GM18951 (cell line): Measurements from ENCODE around the gene NUDT7.

Source experiments
- POLR2A ChIP-seq: IDR thresholded peaks from 4 replicates; pipeline ENCODE4 v1.6.1; 2011; ENCODE audit warnings: mild to moderate bottlenecking; ENCODE audit not compliant: insufficient read length, insufficient read depth; ENCODE audit errors: extremely low read depth
- in situ Hi-C: fragments of 300-500 bp; cut with MboI; formaldehyde crosslinking; loops from one replicate; pipeline ENCODE4 v1.12.0; 2022; ENCODE audit warnings: low sequenced_read_pairs, mixed read lengths, inconsistent platforms; ENCODE audit not compliant: unreplicated experiment

The NUDT7 gene

GRCh38 chr16:77744141-77744540 lies 21.8 kb downstream of the NUDT7 start:
- TF ChIP-seq POLR2A = no peak
- in situ Hi-C loops = no loop called here

GRCh38 chr16:77745972-77746371 lies 23.7 kb downstream of the NUDT7 start:
- TF ChIP-seq POLR2A = no peak
- in situ Hi-C loops = no loop called here

GRCh38 chr16:77748421-77749005 lies 26.2 kb downstream of the NUDT7 start:
- in situ Hi-C loops = no loop called here

GRCh38 chr16:77749415-77749814 lies 27.1 kb downstream of the NUDT7 start:
- in situ Hi-C loops = no loop called here
- no peak for TF ChIP-seq POLR2A

More at GRCh38 chr16:77748421-77749005, 26.2 kb downstream of the NUDT7 start:
- no peak for TF ChIP-seq POLR2A

- TF ChIP-seq POLR2A = no peak
- in situ Hi-C loops = no loop called here
Measured at GRCh38 chr16:77758046-77758445, 35.7 kb downstream of the NUDT7 start.

GRCh38 chr16:77758508-77758907 lies 36.2 kb downstream of the NUDT7 start:
- in situ Hi-C loops = no loop called here
- no peak for TF ChIP-seq POLR2A

GRCh38 chr16:77759201-77759600 lies 36.9 kb downstream of the NUDT7 start:
- in situ Hi-C loops = no loop called here

GRCh38 chr16:77759821-77760220 lies 37.5 kb downstream of the NUDT7 start:
- no peak for TF ChIP-seq POLR2A
- in situ Hi-C loops = no loop called here

More at GRCh38 chr16:77759201-77759600, 36.9 kb downstream of the NUDT7 start:
- TF ChIP-seq POLR2A = no peak

GRCh38 chr16:77760800-77761199 lies 38.5 kb downstream of the NUDT7 start:
- in situ Hi-C loops = no loop called here

GRCh38 chr16:77761204-77761603 lies 38.9 kb downstream of the NUDT7 start:
- in situ Hi-C loops = no loop called here
- no peak for TF ChIP-seq POLR2A

More at GRCh38 chr16:77760800-77761199, 38.5 kb downstream of the NUDT7 start:
- no peak for TF ChIP-seq POLR2A

- in situ Hi-C loops = no loop called here
- no peak for TF ChIP-seq POLR2A
Measured at GRCh38 chr16:77762262-77762661, 39.9 kb downstream of the NUDT7 start.

GRCh38 chr16:77763994-77764393 lies 41.7 kb downstream of the NUDT7 start:
- in situ Hi-C loops = no loop called here
- TF ChIP-seq POLR2A = no peak

GRCh38 chr16:77767211-77767610 lies 44.9 kb downstream of the NUDT7 start:
- TF ChIP-seq POLR2A = no peak
- in situ Hi-C loops = no loop called here

GRCh38 chr16:77767826-77768225 lies 45.5 kb downstream of the NUDT7 start:
- in situ Hi-C loops = no loop called here
- TF ChIP-seq POLR2A = no peak

GRCh38 chr16:77775911-77776909 lies 53.9 kb downstream of the NUDT7 start:
- in situ Hi-C loops = no loop called here
- TF ChIP-seq POLR2A = no peak
